Cortex of kidney (tissue), 1 donor: ENCODE data around the gene COG7.
"Not testable (repeated sequence)": the region's sequence is repeated elsewhere in the genome, so short reads cannot be mapped to it uniquely, and the experiment has no call there.

ENCODE experiments used
- DNase-seq: peaks from one replicate; lab custom pipeline; 2025; lab: John Stamatoyannopoulos, UW

COG7 gene

GRCh38 chr16:23469814-23470213, 16.8 kb upstream of the COG7 start:
- DNase-seq, result no peak

GRCh38 chr16:23466162-23466885, 13.3 kb upstream of the COG7 start:
- no peak for DNase-seq

GRCh38 chr16:23465179-23465578, 12.2 kb upstream of the COG7 start:
- no peak for DNase-seq

DNA sequence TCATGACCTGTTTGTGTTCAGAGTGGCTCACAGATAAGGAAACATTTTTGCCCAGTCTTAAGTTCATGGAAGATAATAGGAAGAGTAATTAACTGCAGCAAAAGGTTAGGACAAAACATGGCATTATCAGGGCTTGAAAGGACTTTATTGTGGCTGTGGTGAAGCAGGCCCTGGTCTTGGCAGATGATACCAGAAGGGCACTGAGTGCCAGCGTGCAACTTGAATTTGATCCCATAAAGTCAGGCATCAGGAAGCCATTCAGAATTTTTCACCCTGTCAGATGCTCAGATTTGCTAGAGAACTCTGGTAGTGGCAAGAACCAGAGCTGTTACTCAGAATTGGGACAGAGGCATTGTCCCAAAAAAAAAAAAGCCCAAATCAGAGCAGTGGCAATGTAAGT, 11.2 kb upstream of the COG7 start:
- no peak for DNase-seq

DNA sequence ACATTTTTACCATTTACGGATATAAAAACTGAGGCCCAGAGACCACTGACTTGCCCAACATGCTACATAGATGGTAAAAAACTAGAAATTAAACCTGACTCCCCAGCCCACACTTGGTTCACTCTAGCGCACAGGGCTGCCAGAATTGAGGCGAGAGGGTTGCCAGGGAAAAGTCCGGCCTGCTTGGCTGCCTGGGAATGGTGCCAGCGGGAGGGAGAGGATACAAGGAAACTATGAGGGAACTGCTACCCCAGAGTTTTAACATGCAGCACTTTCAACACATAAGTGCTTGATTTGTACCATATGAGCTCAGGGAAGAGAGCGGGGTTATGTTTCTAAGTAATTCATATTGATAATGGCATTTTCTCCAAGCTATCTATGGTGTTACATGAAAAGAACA, 10.0 kb upstream of the COG7 start:
- DNase-seq, result not testable (repeated sequence)

GRCh38 chr16:23453338-23454052, 506 bp upstream of the COG7 start:
- no peak for DNase-seq

DNA sequence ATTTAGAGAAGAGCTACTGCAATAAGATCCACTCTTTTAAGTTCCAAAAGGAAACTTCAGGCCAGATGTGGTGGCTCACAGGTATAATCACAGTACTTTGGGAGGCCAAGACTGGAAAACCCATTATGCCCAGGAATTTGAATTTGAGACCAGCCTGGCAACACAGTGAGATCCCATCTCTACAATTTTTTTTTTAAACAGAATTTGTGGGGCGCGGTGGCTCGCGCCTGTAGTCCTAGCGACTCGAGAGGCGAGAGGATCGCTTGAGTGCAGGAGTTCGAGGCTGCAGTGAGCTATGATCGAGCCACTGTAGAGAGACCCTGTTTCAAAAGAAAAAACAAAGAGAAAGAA, 793 bp downstream of the COG7 start:
- DNase-seq, result no peak

DNA sequence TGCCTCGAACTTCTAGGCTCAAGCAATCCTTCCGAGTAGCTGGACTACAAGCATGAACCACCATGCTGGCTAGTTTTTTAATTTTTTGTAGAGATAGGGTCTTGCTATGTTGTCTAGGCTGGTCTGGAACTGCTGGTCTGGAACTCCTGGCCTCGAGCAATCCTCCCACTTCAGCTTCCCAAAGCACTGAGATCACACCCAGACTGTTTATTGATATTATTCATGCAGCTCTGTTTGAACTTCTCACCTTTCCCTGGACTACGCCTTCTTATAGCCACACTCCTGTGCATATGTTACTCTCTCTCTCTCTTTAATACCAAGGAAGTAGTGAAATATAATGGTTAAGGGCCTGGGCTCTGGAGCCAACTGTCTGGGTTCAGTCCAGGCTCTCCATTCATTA, 4.6 kb downstream of the COG7 start:
- DNase-seq, result no peak

DNA sequence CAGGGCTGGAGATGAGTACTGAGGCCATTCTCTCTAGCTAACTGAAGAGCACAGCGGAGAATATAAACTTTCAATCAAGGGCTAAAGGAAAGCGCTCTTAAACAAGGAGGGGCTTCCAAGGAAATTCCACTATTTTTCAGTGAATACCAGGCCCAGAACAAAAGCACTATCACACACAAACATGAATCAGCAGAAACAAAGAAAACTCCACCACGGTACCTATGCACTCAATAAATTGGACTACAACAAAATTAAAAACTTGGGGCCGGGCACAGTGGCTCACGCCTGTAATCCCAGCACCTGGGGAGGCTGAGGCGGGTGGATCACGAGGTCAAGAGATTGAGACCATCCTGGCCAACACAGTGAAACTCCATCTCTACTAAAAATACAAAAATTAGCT, 15.4 kb downstream of the COG7 start:
- DNase-seq, result not testable (repeated sequence)

- no peak for DNase-seq
Measured at GRCh38 chr16:23436951-23437350, 16.0 kb downstream of the COG7 start.

GRCh38 chr16:23435500-23435899, 17.5 kb downstream of the COG7 start:
- no peak for DNase-seq

GRCh38 chr16:23434380-23434779, 18.6 kb downstream of the COG7 start:
- no peak for DNase-seq

DNA sequence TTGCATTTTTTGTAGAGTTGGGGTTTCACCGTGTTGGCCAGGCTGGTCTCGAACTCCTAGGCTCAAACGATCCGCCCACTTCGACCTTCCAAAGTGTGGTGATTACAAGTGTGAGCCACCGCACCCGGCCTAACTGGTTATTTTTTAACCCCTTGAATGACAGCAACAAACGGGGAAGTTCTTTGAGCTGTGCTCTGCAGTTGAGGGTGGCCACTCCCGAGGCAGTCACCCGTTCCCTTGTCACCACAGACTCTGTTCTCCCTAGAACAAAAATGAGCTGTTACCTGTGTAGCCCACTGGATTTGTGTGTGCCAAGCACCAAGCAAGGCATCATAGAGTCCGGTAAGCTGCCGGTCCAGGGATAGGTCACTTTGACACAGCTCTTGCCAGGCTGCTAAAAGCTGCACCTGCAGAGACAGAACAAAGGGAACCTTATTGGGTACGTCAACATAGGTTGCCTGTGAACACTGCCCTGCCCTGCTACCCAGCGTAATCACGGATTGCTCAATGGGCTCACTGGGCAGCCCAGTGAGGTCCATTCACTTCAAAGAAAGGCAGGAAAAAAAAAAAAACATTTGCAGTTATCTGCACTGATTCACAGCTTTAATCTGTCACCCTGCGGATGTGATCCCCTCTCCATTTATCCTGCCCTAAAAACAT, 19.6 kb downstream of the COG7 start:
- DNase-seq, result no peak

GRCh38 chr16:23432176-23433128, 20.5 kb downstream of the COG7 start:
- DNase-seq, result no peak

DNA sequence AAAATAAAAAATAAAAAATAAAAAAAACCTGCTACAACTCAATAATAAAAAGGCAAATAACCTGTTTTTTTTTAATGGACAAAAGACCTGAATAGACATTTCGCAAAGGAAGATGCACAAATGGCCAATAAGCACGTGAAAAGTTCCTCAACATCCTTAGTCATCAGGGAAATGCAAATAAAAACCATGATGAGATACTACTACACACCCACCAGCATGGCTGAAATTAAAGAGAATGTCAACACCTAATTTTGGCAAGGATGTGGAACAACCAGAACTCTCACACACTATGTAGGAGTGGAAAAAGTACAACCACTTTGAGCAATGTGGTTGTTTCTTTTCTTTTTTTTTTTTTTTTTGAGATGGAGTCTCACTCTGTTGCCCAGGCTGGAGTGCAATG, 24.6 kb downstream of the COG7 start:
- DNase-seq, result no peak

- no peak for DNase-seq
Measured at GRCh38 chr16:23424292-23424958, 28.6 kb downstream of the COG7 start.

- no peak for DNase-seq
Measured at GRCh38 chr16:23423496-23424049, 29.4 kb downstream of the COG7 start.

- no peak for DNase-seq
Measured at GRCh38 chr16:23420011-23420410, 33.0 kb downstream of the COG7 start.

GRCh38 chr16:23416816-23417215, 36.2 kb downstream of the COG7 start:
- no peak for DNase-seq

- DNase-seq, result no peak
Measured at GRCh38 chr16:23414731-23415130, 38.3 kb downstream of the COG7 start.

- no peak for DNase-seq
Measured at GRCh38 chr16:23410176-23410575, 42.8 kb downstream of the COG7 start.
